ENCODE data around the gene UGT1A5.

DNA sequence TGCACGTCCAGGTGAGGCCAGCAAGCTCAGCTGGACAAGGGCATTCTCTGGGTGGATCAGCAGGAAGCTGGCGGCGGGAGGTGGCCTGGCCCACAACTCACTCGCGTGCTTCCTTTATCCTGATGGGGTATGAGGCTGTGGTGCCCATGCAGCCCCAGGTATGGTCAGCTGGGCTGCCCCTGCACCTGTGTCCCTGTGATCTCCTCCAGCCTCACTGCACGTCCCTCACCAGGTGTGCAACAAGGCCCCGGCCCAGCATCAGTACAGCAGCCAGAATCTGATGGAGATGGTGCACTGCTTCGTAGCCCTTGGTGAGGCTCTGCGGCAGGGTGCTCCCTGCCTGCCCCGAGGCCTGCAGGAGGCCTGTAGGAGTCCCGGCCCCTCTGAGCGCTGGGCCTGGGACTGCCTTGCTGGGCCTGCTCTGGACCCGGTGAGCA is 83.0 kb downstream of the UGT1A5 start:
- TF ChIP-seq POLR2A (IDR thresholded peaks at IDR 0.05), result no peak
- TF ChIP-seq, protein P1, sequence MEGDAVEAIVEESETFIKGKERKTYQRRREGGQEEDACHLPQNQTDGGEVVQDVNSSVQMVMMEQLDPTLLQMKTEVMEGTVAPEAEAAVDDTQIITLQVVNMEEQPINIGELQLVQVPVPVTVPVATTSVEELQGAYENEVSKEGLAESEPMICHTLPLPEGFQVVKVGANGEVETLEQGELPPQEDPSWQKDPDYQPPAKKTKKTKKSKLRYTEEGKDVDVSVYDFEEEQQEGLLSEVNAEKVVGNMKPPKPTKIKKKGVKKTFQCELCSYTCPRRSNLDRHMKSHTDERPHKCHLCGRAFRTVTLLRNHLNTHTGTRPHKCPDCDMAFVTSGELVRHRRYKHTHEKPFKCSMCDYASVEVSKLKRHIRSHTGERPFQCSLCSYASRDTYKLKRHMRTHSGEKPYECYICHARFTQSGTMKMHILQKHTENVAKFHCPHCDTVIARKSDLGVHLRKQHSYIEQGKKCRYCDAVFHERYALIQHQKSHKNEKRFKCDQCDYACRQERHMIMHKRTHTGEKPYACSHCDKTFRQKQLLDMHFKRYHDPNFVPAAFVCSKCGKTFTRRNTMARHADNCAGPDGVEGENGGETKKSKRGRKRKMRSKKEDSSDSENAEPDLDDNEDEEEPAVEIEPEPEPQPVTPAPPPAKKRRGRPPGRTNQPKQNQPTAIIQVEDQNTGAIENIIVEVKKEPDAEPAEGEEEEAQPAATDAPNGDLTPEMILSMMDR (IDR thresholded peaks at IDR 0.05), result no peak

All from uterus (tissue), 2 donors.